ENCODE data around the gene UTY.
"Not testable (repeated sequence)": the region's sequence is repeated elsewhere in the genome, so short reads cannot be mapped to it uniquely, and the experiment has no call there.

UTY gene

GRCh38 chrY:13271706-13272105 lies 208.1 kb downstream of the UTY start:
- TF ChIP-seq ZFX (IDR thresholded peaks at IDR 0.05) (no peak), CTCF (conservative IDR thresholded peaks at IDR 0.05) (no peak)
- H3K27ac ChIP-seq: no peak overlapping the region

- not testable (repeated sequence) for H3K27ac ChIP-seq
These were observed 225.8 kb downstream of the UTY start for GRCh38 chrY:13253941-13254440.

- TF ChIP-seq CTCF (conservative IDR thresholded peaks at IDR 0.05) (no peak), ZFX (IDR thresholded peaks at IDR 0.05) (no peak)
- H3K27ac ChIP-seq: no peak overlapping the region
These were observed 229.4 kb downstream of the UTY start for GRCh38 chrY:13250421-13250820.

GRCh38 chrY:13243716-13244115 lies 236.1 kb downstream of the UTY start:
- H3K27ac ChIP-seq: no peak overlapping the region
- TF ChIP-seq ZFX (IDR thresholded peaks at IDR 0.05) (no peak), CTCF (conservative IDR thresholded peaks at IDR 0.05) (no peak)

- TF ChIP-seq CTCF (conservative IDR thresholded peaks at IDR 0.05): no peak
- no peak for TF ChIP-seq ZFX (IDR thresholded peaks at IDR 0.05)
- H3K27ac ChIP-seq: no peak overlapping the region
These were observed 245.9 kb downstream of the UTY start for GRCh38 chrY:13233901-13234300.

- no peak overlapping the region for H3K27ac ChIP-seq
- no peak for TF ChIP-seq CTCF (conservative IDR thresholded peaks at IDR 0.05)
- TF ChIP-seq ZFX (IDR thresholded peaks at IDR 0.05): no peak
These were observed 246.7 kb downstream of the UTY start for GRCh38 chrY:13233118-13233517.

GRCh38 chrY:13227354-13227953 lies 252.4 kb downstream of the UTY start:
- TF ChIP-seq ZFX (IDR thresholded peaks at IDR 0.05): no peak
- TF ChIP-seq CTCF (conservative IDR thresholded peaks at IDR 0.05): no peak
- no peak overlapping the region for H3K27ac ChIP-seq

GRCh38 chrY:13210961-13211646 lies 268.7 kb downstream of the UTY start:
- H3K27ac ChIP-seq: no peak overlapping the region
- TF ChIP-seq ZFX (IDR thresholded peaks at IDR 0.05): no peak
- no peak for TF ChIP-seq CTCF (conservative IDR thresholded peaks at IDR 0.05)
